AG09309 (cell line): ENCODE results near the gene REEP3.

ENCODE experiments used
- DNase-seq: peaks from one replicate; pipeline ENCODE4 v3.0.0-alpha.2; 2010; ENCODE audit warnings: low read depth
- H3K4me3 ChIP-seq: 2 replicates; pipeline ENCODE4 v1.5.1; 2011; ENCODE audit warnings: mild to moderate bottlenecking, low read depth, low read length, moderate library complexity; ENCODE audit not compliant: control insufficient read depth
- CTCF ChIP-seq: IDR thresholded peaks from 2 replicates; pipeline ENCODE4 v1.5.1; 2011; ENCODE audit warnings: mild to moderate bottlenecking, low read depth, low read length, inconsistent platforms; ENCODE audit not compliant: insufficient read depth, control insufficient read depth; ENCODE audit errors: missing control alignments

REEP3 gene

GRCh38 chr10:63504145-63504881, 16.9 kb upstream of the REEP3 start:
- no peak overlapping the region for H3K4me3 ChIP-seq
- TF ChIP-seq CTCF: peak; percentile 12
- DNase-seq: no peak

GRCh38 chr10:63505562-63505961, 15.6 kb upstream of the REEP3 start:
- DNase-seq: no peak
- H3K4me3 ChIP-seq: no peak overlapping the region
- TF ChIP-seq CTCF: no peak

GRCh38 chr10:63506554-63506953, 14.6 kb upstream of the REEP3 start:
- no peak for TF ChIP-seq CTCF
- DNase-seq: no peak
- no peak overlapping the region for H3K4me3 ChIP-seq

- peak; percentile 37 for DNase-seq
- no peak overlapping the region; the same call in 1 of the 2 replicates for H3K4me3 ChIP-seq
- no peak for TF ChIP-seq CTCF
These were observed 6.0 kb upstream of the REEP3 start for GRCh38 chr10:63515002-63515763.

- no peak for TF ChIP-seq CTCF
- DNase-seq: no peak
- no peak overlapping the region for H3K4me3 ChIP-seq
These were observed 5.0 kb upstream of the REEP3 start for GRCh38 chr10:63516207-63516606.

- no peak for TF ChIP-seq CTCF
- DNase-seq: no peak
- H3K4me3 ChIP-seq: no peak overlapping the region
These were observed 2.4 kb upstream of the REEP3 start for GRCh38 chr10:63518690-63519288.
